Thymus (tissue), 11 donors: ENCODE data around the gene CYGB. TPM values are rescaled to one million over a fixed set of nuclear protein-coding genes. Genes with fewer than 3 reads are reported as not detected.
"Not testable (repeated sequence)": the region's sequence is repeated elsewhere in the genome, so short reads cannot be mapped to it uniquely, and the experiment has no call there.

Experiments
- DNase-seq, 9 donors: peaks; one replicate each; pipeline ENCODE4 v3.0.0-alpha.2; 2013; ENCODE audit warnings: low spot score in 9 of 9, low read depth in 6 of 9, missing footprints in 1 of 9
- H3K27ac ChIP-seq, 2 donors: one replicate each; pipeline ENCODE4 v1.5.1; 2013; ENCODE audit warnings: control low read depth in 1 of 2, low read depth in 1 of 2, low read length in 1 of 2, mild to moderate bottlenecking in 1 of 2, moderate library complexity in 1 of 2
- H3K27me3 ChIP-seq, 2 donors: one replicate each; pipeline ENCODE4 v1.5.1; 2013; ENCODE audit warnings: low read length in 1 of 2; ENCODE audit not compliant: control insufficient read depth in 2 of 2, insufficient read depth in 1 of 2
- H3K36me3 ChIP-seq, 2 donors: one replicate each; pipeline ENCODE4 v1.5.1; 2013; ENCODE audit warnings: low read length in 1 of 2, mild to moderate bottlenecking in 1 of 2, moderate library complexity in 1 of 2; ENCODE audit not compliant: control insufficient read depth in 2 of 2, insufficient read depth in 2 of 2
- H3K4me1 ChIP-seq, 2 donors: one replicate each; pipeline ENCODE4 v1.5.1; 2013; ENCODE audit warnings: low read length in 2 of 2; ENCODE audit not compliant: control insufficient read depth in 2 of 2, insufficient read depth in 2 of 2
- H3K4me3 ChIP-seq, 2 donors: one replicate each; pipeline ENCODE4 v1.5.1; 2013; ENCODE audit warnings: low read length in 2 of 2, control low read depth in 1 of 2, mild to moderate bottlenecking in 1 of 2
- H3K9me3 ChIP-seq, 2 donors: one replicate each; pipeline ENCODE4 v1.5.1; 2013; ENCODE audit warnings: low read length in 1 of 2, mild to moderate bottlenecking in 1 of 2; ENCODE audit not compliant: control insufficient read depth in 2 of 2, insufficient read depth in 1 of 2
- WGBS: extraction: QIAGEN DNeasy Blood & Tissue Kit; methylation state at CpG from one replicate; pipeline ENCODE4 v1.1.7; 2013; 5-methylcytosine and 5-hydroxymethylcytosine counted together
- polyA plus RNA-seq: library from polyadenylated mRNA; stranded (reverse); fragments of 200-250 nt; gene quantifications from one replicate; pipeline ENCODE4 v1.2.3, GENCODE V29; 2013
- total RNA-seq: library from RNA; stranded (reverse); fragments of 120-200 nt; gene quantifications from one replicate; pipeline ENCODE4 v1.2.4, GENCODE V29; 2013
- donor health status: healthy.

Gene CYGB
- total and polyA plus RNA-seq, 2 donors: 1.6 to 12.1 TPM

DNA sequence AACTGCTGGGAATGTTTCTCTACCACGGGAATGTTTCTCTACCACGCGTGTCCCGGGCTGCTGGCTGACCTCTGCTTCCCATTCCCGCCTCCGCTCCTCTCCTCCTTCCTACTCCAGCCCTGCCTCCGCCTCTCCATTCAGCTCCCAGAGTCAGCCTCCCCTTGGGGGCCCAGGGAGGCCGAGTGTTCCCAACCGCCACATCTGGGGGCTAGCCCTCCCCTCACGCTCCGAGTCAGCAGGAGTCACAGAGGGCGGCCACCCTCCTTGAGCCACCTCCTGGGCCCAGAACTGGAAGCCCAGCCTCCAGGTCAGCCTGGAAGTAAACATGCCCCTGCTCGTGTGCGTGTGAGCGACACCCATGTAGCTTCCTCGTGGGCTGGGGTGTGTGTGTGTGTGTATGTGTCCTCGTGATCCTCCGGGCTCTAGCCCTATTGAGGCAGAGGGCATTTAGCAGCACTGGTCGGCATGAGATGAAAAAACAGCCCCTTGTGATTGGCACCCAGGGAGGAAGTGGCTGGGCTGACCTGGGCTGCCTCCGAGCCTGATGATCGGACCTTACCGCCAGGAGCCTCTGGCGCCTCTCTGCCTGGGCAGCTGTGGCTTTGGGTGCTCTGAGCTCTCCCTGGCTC is 7.3 kb downstream of the CYGB start:
- DNase-seq: no peak
- H3K27me3 ChIP-seq: peaks cover 0 to 6% of the 10 kb centered on the region in 2 donors
- 94% methylated on average over 23 of the region's 23 CpGs for WGBS
- H3K4me1 ChIP-seq: peaks cover 23 to 46% of the 10 kb centered on the region in 2 donors
- H3K9me3 ChIP-seq: no peaks in the 10 kb centered on the region
- no peak overlapping the region for H3K4me3 ChIP-seq
- no peaks in the 10 kb centered on the region for H3K36me3 ChIP-seq
- peak overlapping the region; percentile 26 to 72 for H3K27ac ChIP-seq

DNA sequence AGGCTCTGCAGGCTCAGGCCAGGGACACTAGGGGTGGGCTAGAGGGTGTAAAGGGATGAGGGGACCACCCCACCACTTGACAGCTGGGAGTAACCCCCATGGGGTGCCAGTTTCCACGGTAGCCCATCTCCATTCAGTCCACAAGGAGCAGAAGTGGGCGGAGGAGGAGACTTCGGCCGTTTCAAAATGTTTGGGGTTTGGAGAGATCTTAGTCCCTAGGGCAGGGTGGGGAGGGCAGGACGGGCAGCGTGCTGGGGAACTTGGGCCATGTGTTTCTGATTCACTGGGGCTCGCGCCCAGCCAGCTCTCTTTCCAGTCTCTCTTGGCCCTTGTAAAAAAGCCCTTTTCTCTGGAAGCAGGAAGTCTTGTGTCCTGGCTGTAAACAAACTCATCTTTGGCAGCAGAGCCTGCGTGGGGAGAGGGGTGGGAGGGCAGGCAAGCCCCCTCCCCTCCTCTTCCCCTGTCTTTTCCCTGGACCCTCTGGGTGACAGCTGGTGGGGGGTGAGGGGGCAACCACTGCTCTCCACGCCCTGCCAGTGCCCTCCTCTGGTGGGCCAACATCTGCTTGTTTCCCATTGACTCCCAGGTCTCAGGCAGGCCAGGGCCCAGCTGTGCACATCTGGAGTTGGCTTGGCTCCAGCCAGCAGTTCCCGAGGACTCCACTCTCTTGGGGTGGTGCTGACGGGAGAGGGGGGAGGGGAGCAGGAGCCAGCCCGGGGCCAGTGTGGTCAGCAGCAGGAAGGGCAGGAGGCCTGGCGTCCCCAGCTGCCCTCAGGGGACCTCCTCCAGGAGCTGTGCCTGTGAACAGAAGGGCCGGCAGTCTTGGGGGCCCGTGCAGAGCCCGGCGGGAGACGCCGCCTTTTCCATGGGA is 8.1 kb downstream of the CYGB start:
- DNase-seq: no peak
- Histone ChIP-seq H3K9me3 (no peaks in the 10 kb centered on the region), H3K27ac (peak overlapping the region; percentile 47 to 99), H3K4me3 (peak overlapping the region in 1 of 2 donors; percentile 53), H3K4me1 (peaks cover 23 to 41% of the 10 kb centered on the region in 2 donors), H3K36me3 (no peaks in the 10 kb centered on the region), H3K27me3 (no peaks in the 10 kb centered on the region)
- 83% methylated on average over 20 of the region's 20 CpGs for WGBS

- 72% methylated on average over 31 of the region's 31 CpGs for WGBS
- Histone ChIP-seq H3K27me3 (no peaks in the 10 kb centered on the region), H3K4me1 (peaks cover 23 to 41% of the 10 kb centered on the region in 2 donors), H3K9me3 (no peaks in the 10 kb centered on the region), H3K27ac (peak overlapping the region; percentile 93 to 99), H3K36me3 (no peaks in the 10 kb centered on the region), H3K4me3 (peak overlapping the region; percentile 11 to 53)
- peak in 2 of 9 donors; percentile 32 to 50 for DNase-seq
Observed at GRCh38 chr17:76528528-76529223, 8.8 kb downstream of the CYGB start.

- H3K27ac ChIP-seq: peak overlapping the region; percentile 93 to 99
- DNase-seq: peak in 1 of 9 donors; percentile 47
- 41% methylated on average over 15 of the region's 15 CpGs for WGBS
- peak overlapping the region; percentile 11 to 53 for H3K4me3 ChIP-seq
- H3K27me3 ChIP-seq: no peaks in the 10 kb centered on the region
- no peaks in the 10 kb centered on the region for H3K9me3 ChIP-seq
- no peaks in the 10 kb centered on the region for H3K36me3 ChIP-seq
- H3K4me1 ChIP-seq: peaks cover 27 to 47% of the 10 kb centered on the region in 2 donors
Observed at GRCh38 chr17:76528156-76528527, 9.4 kb downstream of the CYGB start.

- no peaks in the 10 kb centered on the region for H3K27me3 ChIP-seq
- H3K36me3 ChIP-seq: no peaks in the 10 kb centered on the region
- DNase-seq: peak in 5 of 9 donors; percentile 66 to 87 (median 73)
- peak overlapping the region; percentile 87 to 93 for H3K27ac ChIP-seq
- H3K9me3 ChIP-seq: no peaks in the 10 kb centered on the region
- 12% methylated on average over 26 of the region's 26 CpGs for WGBS
- peak overlapping the region; percentile 11 to 53 for H3K4me3 ChIP-seq
- H3K4me1 ChIP-seq: peaks cover 27 to 52% of the 10 kb centered on the region in 2 donors
Observed at GRCh38 chr17:76527430-76528111, 9.9 kb downstream of the CYGB start.

DNA sequence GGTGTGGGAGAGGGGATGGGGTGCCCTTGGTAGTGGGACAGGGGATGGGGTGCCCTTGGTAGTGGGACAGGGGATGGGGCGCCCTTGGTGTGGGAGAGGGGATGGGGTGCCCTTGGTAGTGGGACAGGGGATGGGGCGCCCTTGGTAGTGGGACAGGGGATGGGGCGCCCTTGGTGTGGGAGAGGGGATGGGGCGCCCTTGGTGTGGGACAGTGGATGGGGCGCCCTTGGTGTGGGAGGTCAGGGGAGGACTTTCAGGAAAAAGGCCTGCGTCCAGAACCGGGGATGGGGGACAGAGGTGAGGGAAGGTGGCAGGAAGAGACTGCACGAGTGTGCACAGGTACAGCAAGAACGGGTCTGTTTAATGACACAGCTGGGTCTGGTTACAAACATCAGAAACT is 10.5 kb downstream of the CYGB start:
- not testable (repeated sequence) for DNase-seq, H3K27me3 ChIP-seq, H3K36me3 ChIP-seq, H3K9me3 ChIP-seq
- Histone ChIP-seq H3K4me3 (peak overlapping the region in 1 of 2 donors; percentile 53), H3K27ac (peak overlapping the region in 1 of 2 donors; percentile 72), H3K4me1 (peaks cover 27 to 52% of the 10 kb centered on the region in 2 donors)
- 68% methylated on average over 9 of the region's 9 CpGs for WGBS

DNA sequence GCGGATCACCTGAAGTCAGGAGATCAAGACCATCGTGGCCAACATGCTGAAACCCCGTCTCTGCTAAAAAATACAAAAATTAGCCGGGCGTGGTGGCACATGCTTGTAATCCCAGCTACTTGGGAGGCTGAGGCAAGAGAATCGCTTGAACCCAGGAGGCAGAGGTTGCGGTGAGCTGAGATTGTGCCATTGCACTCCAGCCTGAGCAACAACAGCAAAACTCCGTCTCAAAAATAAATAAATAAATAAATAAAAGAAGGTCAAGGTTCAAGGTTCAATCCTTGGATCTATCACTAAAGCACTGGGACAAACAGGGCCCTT is 12.0 kb downstream of the CYGB start:
- peaks cover 27 to 46% of the 10 kb centered on the region in 2 donors for H3K4me1 ChIP-seq
- H3K9me3 ChIP-seq, DNase-seq, H3K4me3 ChIP-seq, H3K36me3 ChIP-seq, H3K27ac ChIP-seq, H3K27me3 ChIP-seq: not testable (repeated sequence)
- WGBS: 96% methylated on average over 8 of the region's 8 CpGs

DNA sequence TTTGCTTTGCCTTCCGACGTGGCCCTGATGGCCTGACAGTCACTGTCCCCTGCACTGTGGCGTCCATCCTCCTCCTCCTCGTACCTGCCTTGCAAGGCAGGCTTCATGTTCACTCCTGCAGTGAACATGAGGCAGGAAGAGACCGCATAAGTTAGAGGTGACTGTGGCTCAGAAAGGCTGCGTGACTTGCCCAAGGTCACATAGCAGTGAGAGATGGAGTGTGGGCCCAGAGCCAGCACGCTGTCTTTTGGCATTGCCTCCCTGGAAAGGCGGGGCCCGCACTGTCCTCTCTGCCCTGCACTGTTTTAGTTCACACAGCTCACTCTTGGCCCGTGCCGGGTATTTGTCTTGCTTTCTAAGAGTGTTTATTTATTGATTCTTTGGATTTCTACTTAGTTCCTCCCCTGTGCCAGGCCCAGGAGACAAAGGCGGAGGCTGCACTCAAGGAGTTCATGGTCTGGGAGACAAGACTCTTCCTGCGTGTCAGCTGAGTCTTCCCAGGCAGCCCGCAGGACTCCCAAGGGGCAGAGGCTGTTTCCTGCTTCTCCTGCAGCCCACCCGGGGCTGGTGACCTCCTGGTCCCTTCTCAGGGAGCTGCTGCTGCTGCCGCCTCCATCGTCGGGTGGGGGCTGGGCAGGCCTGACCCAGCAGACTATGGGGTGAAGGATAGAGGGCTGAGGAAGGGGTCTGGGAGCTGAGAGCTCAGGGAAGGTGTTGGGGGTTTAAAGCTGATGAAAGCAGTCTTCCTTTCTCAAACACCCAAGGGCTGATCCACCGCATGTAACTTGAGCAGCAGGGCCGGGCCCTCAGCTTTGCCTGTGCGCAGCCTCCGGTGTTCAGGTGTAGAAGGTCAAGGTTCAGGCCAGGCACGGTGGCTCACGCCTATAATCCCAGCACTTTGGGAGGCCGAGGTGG is 12.7 kb downstream of the CYGB start:
- no peak overlapping the region for H3K27ac ChIP-seq
- peaks cover 0 to 2% of the 10 kb centered on the region in 2 donors for H3K27me3 ChIP-seq
- no peaks in the 10 kb centered on the region for H3K36me3 ChIP-seq
- H3K9me3 ChIP-seq: no peaks in the 10 kb centered on the region
- DNase-seq: no peak
- peaks cover 27 to 40% of the 10 kb centered on the region in 2 donors for H3K4me1 ChIP-seq
- H3K4me3 ChIP-seq: no peak overlapping the region
- 88% methylated on average over 25 of the region's 25 CpGs for WGBS
